Subcutaneous abdominal adipose tissue (tissue), 5 donors: ENCODE measurements around the gene TATDN2.

ENCODE experiments used
- H3K27ac ChIP-seq: one replicate; pipeline ENCODE4 v1.7.0; 2013; ENCODE audit warnings: low read depth, mild to moderate bottlenecking, inconsistent platforms, low read length, moderate library complexity
- H3K27me3 ChIP-seq, 5 donors: one replicate each; pipeline ENCODE4 v1.7.0; 2013; ENCODE audit warnings: low read length in 5 of 5, inconsistent platforms in 1 of 5; ENCODE audit not compliant: control insufficient read depth in 5 of 5, insufficient read depth in 4 of 5
- H3K36me3 ChIP-seq, 5 donors: one replicate each; pipeline ENCODE4 v1.7.0; 2013; ENCODE audit warnings: low read length in 5 of 5; ENCODE audit not compliant: control insufficient read depth in 5 of 5, insufficient read depth in 5 of 5
- H3K4me1 ChIP-seq, 5 donors: one replicate each; pipeline ENCODE4 v1.7.0; 2013; ENCODE audit warnings: low read length in 5 of 5, mild to moderate bottlenecking in 3 of 5, moderate library complexity in 1 of 5; ENCODE audit not compliant: control insufficient read depth in 5 of 5, insufficient read depth in 5 of 5
- H3K4me3 ChIP-seq, 5 donors: one replicate each; pipeline ENCODE4 v1.7.0; 2013; ENCODE audit warnings: low read length in 5 of 5, low read depth in 1 of 5
- H3K9ac ChIP-seq, 5 donors: one replicate each; pipeline ENCODE4 v1.7.0; 2013; ENCODE audit warnings: low read length in 5 of 5, mild to moderate bottlenecking in 4 of 5, moderate library complexity in 3 of 5
- H3K9me3 ChIP-seq, 5 donors: one replicate each; pipeline ENCODE4 v1.7.0; 2013; ENCODE audit warnings: low read length in 5 of 5; ENCODE audit not compliant: control insufficient read depth in 5 of 5
- donor health status: healthy.
- donor health status: healthy.
- donor health status: healthy.
- donor health status: healthy.
- donor health status: healthy.

Gene TATDN2

GRCh38 chr3:10280177-10280529 is 31.9 kb downstream of the TATDN2 start:
- Histone ChIP-seq H3K9me3 (no peaks in the 10 kb centered on the region), H3K36me3 (peaks cover 9 to 79% (median 67%) of the 10 kb centered on the region in 5 donors), H3K9ac (no peak overlapping the region), H3K4me1 (no peaks in the 10 kb centered on the region), H3K27ac (no peak overlapping the region), H3K4me3 (no peak overlapping the region), H3K27me3 (no peaks in the 10 kb centered on the region)

GRCh38 chr3:10280571-10280970 is 32.3 kb downstream of the TATDN2 start:
- Histone ChIP-seq H3K4me3 (no peak overlapping the region), H3K27me3 (no peaks in the 10 kb centered on the region), H3K4me1 (no peaks in the 10 kb centered on the region), H3K36me3 (peaks cover 9 to 81% (median 67%) of the 10 kb centered on the region in 5 donors), H3K27ac (no peak overlapping the region), H3K9me3 (no peaks in the 10 kb centered on the region), H3K9ac (no peak overlapping the region)

GRCh38 chr3:10281951-10282350 is 33.7 kb downstream of the TATDN2 start:
- H3K9me3 ChIP-seq: no peaks in the 10 kb centered on the region
- H3K9ac ChIP-seq: no peak overlapping the region
- H3K27me3 ChIP-seq: no peaks in the 10 kb centered on the region
- no peak overlapping the region for H3K27ac ChIP-seq
- H3K36me3 ChIP-seq: peaks cover 11 to 82% (median 62%) of the 10 kb centered on the region in 5 donors
- no peak overlapping the region for H3K4me3 ChIP-seq
- H3K4me1 ChIP-seq: peaks cover 0 to 6% (median 0%) of the 10 kb centered on the region in 5 donors

- H3K4me3 ChIP-seq: no peak overlapping the region
- no peaks in the 10 kb centered on the region for H3K27me3 ChIP-seq
- H3K9me3 ChIP-seq: no peaks in the 10 kb centered on the region
- no peak overlapping the region for H3K9ac ChIP-seq
- peaks cover 11 to 80% (median 50%) of the 10 kb centered on the region in 5 donors for H3K36me3 ChIP-seq
- no peak overlapping the region for H3K27ac ChIP-seq
- H3K4me1 ChIP-seq: peaks cover 0 to 6% (median 0%) of the 10 kb centered on the region in 5 donors
Measured at GRCh38 chr3:10283638-10284037, 35.4 kb downstream of the TATDN2 start.

GRCh38 chr3:10284496-10284895 is 36.2 kb downstream of the TATDN2 start:
- no peaks in the 10 kb centered on the region for H3K27me3 ChIP-seq
- H3K27ac ChIP-seq: no peak overlapping the region
- no peak overlapping the region for H3K4me3 ChIP-seq
- peaks cover 11 to 78% (median 46%) of the 10 kb centered on the region in 5 donors for H3K36me3 ChIP-seq
- H3K9ac ChIP-seq: no peak overlapping the region
- H3K9me3 ChIP-seq: no peaks in the 10 kb centered on the region
- H3K4me1 ChIP-seq: peaks cover 0 to 6% (median 0%) of the 10 kb centered on the region in 5 donors

- H3K4me1 ChIP-seq: peaks cover 0 to 6% (median 0%) of the 10 kb centered on the region in 5 donors
- H3K4me3 ChIP-seq: no peak overlapping the region
- no peaks in the 10 kb centered on the region for H3K27me3 ChIP-seq
- H3K27ac ChIP-seq: no peak overlapping the region
- H3K9ac ChIP-seq: no peak overlapping the region
- no peaks in the 10 kb centered on the region for H3K9me3 ChIP-seq
- H3K36me3 ChIP-seq: peaks cover 11 to 75% (median 36%) of the 10 kb centered on the region in 5 donors
Measured at GRCh38 chr3:10285272-10286132, 37.2 kb downstream of the TATDN2 start.

- H3K9me3 ChIP-seq: no peaks in the 10 kb centered on the region
- H3K27ac ChIP-seq: no peak overlapping the region
- H3K4me3 ChIP-seq: no peak overlapping the region
- H3K36me3 ChIP-seq: peaks cover 8 to 69% (median 30%) of the 10 kb centered on the region in 5 donors
- no peak overlapping the region for H3K9ac ChIP-seq
- H3K27me3 ChIP-seq: no peaks in the 10 kb centered on the region
- H3K4me1 ChIP-seq: peaks cover 0 to 6% (median 0%) of the 10 kb centered on the region in 5 donors
Measured at GRCh38 chr3:10286133-10286524, 37.9 kb downstream of the TATDN2 start.

- Histone ChIP-seq H3K27me3 (no peaks in the 10 kb centered on the region), H3K27ac (no peak overlapping the region), H3K4me3 (no peak overlapping the region), H3K36me3 (peaks cover 8 to 69% (median 30%) of the 10 kb centered on the region in 5 donors), H3K4me1 (peaks cover 0 to 6% (median 0%) of the 10 kb centered on the region in 5 donors), H3K9ac (no peak overlapping the region), H3K9me3 (no peaks in the 10 kb centered on the region)
Measured at GRCh38 chr3:10286596-10287295, 38.5 kb downstream of the TATDN2 start.

- Histone ChIP-seq H3K27me3 (no peaks in the 10 kb centered on the region), H3K9ac (no peak overlapping the region), H3K36me3 (peaks cover 2 to 66% (median 29%) of the 10 kb centered on the region in 5 donors), H3K27ac (no peak overlapping the region), H3K4me3 (no peak overlapping the region), H3K9me3 (no peaks in the 10 kb centered on the region), H3K4me1 (peaks cover 0 to 13% (median 6%) of the 10 kb centered on the region in 5 donors)
Measured at GRCh38 chr3:10287936-10288574, 39.8 kb downstream of the TATDN2 start.

GRCh38 chr3:10288575-10288960 is 40.3 kb downstream of the TATDN2 start:
- no peaks in the 10 kb centered on the region for H3K9me3 ChIP-seq
- H3K27ac ChIP-seq: no peak overlapping the region
- no peaks in the 10 kb centered on the region for H3K27me3 ChIP-seq
- peaks cover 2 to 60% (median 27%) of the 10 kb centered on the region in 5 donors for H3K36me3 ChIP-seq
- no peak overlapping the region for H3K9ac ChIP-seq
- H3K4me1 ChIP-seq: peaks cover 0 to 14% (median 6%) of the 10 kb centered on the region in 5 donors
- no peak overlapping the region for H3K4me3 ChIP-seq
